Limb (tissue), 2 donors: ENCODE results near the gene CFAP99.
"Not testable (repeated sequence)": the region's sequence is repeated elsewhere in the genome, so short reads cannot be mapped to it uniquely, and the experiment has no call there.

Source experiments
- DNase-seq, 2 donors: peaks; one replicate each; pipeline ENCODE4 v3.0.0-alpha.2; 2016; ENCODE audit errors: extremely low spot score in 2 of 2

The CFAP99 gene

DNA sequence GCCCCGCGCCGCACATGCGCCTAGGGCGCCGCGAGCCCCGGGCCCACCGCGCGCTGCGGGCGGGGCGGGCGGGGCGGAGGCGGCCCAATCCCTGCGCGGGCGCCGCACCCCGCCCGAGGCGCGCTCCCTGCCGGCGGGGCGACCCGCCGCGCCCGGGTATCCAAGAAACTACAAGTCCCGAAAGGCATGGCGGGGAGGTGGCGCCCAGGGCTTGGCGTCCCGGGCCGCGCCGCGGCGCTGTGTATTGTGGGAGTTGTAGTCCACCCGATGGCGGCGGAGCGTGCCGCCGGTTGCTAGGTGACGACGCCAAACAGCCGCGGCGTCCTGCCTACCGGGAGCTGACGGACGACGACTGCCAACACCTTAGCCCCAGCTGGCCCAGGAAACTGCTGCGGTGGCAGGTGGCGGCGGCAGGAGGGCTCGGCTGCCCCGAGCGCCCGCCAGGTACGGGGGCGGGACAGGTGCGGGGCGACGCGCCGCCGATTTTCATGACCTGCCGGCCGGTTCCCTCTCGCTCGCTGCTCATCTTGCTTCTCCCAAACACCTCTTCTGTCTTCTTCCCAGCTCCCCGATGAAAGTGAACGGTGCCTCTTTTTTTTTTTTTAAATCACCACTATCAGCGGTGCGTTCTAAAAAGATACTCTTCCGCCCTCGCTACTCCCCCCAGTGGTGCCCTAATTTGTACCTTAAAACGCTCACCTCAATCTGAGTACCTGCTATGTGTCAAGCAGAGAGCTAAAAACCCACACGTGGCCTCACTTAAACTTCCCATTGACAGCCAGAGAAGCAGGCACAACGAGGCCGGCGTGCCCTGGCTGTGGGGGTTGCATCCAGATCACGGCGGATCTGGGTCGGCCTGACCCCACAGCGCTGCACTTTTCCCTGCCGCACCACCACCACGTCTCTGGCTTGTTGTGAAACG is at the start of gene CFAP99:
Gene CFAP99 (plus strand): TSS at position 306 of the 922 bp plus-strand sequence.
- DNase-seq: peak; percentile 93 to 97

DNA sequence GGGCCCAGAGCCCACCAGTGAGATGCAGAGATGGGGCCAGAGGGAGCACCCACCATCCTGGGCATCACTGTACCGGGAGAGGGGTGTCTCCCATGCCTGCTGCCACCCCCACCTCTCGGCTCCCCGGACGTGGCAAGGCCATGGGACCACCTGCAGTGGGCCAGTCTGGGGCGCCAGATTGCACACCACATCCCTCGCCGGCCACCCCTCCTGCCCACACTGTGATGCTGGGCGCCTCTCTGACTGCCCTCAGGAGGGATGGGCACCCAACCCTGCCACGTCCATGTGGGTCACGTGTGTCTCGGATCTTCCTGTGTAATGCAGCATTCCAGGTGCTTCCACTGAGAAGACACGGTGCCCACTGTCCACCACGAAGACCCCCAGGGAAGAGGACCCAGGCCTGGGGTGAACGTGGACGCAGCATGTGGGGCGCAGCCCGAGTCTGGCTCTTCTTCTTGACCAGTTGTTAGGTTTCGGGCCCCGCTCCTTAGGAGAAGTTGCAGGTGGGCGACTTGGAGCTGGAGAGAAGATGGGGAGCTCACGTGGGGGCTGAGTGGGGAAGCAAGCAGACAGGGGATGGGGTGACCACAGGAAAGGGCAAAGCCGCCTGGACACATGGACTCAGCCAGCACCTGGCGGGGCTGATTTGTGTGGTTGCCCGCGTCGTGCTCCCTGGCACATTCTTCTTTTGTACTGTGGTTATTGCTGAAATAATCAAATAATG is 48.0 kb upstream of the CFAP99 start:
- peak in 1 of 2 donors; percentile 14 for DNase-seq

- peak in 1 of 2 donors; percentile 14 for DNase-seq
Observed at GRCh38 chr4:2371765-2372487, 46.8 kb upstream of the CFAP99 start.

DNA sequence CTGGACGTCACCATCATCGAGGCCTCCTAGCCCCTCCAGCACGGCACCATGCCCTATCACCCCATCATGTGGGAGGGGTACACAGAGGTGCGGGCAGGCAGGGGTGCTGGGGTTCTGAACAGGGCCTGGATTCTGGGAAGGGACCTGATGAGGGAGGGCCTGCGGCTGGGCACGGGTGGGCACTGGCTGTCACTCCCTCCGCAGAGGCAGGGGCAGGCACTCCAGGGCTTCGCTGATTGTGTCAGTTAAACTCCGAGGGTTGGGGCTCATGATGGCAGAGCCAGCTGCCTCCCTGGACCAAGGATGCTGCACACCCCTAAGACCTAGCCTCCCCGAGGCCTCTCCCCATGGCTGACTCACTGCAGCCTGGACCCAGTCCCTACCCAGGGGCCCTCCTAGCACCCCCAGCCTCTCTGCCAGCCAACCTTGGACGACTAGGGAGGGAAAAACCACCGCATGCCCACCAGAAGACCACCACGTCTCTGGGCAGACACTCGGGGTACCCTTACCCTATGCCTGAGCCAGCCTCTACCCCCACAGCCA is 46.2 kb upstream of the CFAP99 start:
- DNase-seq: no peak

DNA sequence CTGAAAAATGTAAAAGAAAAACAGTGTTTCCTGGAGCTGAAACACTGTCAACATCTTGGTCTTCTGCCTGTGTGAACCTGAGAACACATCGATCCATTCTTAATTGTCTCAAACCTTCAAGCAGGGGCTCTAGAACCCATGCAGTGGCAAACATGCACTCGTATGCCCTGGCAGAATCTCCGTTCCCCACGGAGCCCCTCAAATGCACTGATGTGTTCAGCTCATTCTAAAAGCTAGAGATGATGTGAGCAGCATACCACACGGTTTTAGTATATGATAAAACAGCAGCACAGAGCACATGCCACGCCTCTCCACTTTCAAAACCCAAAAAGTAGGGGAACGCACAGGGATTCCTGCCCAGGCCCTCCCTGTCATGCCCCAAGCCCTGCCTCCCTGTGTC is 45.2 kb upstream of the CFAP99 start:
- DNase-seq: no peak

GRCh38 chr4:2375427-2375826 is 43.3 kb upstream of the CFAP99 start:
- DNase-seq: no peak

GRCh38 chr4:2377241-2377640 is 41.5 kb upstream of the CFAP99 start:
- no peak for DNase-seq

DNA sequence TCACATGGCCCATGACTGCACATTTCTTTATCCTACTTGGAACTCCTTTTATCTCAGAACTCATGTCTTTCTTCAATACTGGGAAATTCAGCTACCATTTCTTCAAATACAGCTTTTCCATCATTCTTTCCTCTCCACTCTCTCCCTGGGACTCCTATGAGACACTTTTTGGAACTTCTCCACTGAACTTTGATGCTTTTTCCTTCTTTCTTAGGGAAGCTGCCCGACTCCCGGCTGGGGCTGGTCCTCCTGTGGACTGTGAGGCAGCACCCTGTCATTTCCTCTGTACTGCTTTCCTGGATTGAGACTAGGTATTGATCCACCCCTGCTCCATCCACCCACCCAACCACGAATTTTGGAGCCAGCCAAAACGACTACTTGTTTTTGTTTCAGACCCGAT is 40.4 kb upstream of the CFAP99 start:
- DNase-seq: no peak

- DNase-seq: no peak
Observed at GRCh38 chr4:2378898-2379297, 39.9 kb upstream of the CFAP99 start.

- DNase-seq: not testable (repeated sequence)
Observed at GRCh38 chr4:2380589-2380988, 38.2 kb upstream of the CFAP99 start.

- not testable (repeated sequence) for DNase-seq
Observed at GRCh38 chr4:2382769-2383202, 36.0 kb upstream of the CFAP99 start.

DNA sequence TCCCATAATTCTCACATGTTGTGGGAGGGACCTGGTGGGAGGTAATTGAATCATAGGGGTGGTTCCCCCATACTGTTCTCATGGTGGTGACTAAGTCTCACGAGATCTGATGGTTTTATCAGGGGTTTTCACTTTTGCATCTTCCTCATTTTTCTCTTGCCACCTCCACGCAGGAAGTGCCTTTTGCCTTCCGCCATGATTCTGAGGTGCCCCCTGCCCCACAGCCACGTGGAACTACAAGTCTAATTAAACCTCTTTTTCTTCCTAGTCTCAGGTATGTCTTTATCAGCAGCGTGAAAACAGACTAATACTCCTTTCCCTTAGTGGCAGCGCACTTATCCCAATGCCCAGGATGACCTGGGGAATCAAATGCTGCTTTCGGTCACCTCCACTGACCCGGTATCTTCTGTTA is 35.5 kb upstream of the CFAP99 start:
- not testable (repeated sequence) for DNase-seq

- DNase-seq: no peak
Observed at GRCh38 chr4:2383760-2384159, 35.0 kb upstream of the CFAP99 start.

DNA sequence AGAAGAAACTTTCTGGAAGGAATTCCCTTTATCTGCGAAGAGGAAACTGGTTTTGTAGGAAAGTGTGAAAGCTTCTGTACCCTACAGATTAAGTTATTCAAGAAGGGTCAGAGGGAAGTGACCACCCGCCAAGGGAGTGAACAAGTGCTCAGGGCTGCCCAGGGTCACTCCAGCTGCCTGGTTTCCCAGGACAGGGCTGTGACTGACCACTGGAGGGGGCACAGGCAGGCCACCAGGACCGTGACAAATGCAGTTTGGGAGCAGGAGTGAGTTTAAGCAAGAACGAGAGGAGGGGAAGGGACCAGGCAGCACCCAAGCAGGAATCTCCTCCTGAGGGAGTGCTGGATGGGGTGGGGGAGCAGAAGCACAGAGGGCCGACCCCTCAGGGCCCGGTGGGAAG is 34.5 kb upstream of the CFAP99 start:
- no peak for DNase-seq

DNA sequence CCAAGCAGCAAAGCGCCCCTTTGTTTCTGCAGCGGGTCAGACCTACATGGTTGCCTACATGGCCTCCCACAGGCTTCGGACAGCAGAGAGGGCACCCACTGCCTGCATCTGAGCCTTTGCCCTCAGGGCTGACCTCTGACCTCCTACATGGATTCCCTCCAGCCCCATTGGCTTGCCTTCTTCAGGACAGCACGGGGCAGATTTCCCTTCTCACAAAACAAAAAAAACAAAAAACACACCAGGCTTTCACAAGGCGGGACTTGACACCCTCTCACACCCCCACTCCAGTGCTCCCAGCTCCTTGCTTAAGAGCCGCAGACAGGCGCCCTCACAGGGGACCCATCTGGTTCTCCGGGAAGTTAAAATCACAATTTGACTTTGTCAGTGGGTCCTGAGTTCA is 33.2 kb upstream of the CFAP99 start:
- no peak for DNase-seq

GRCh38 chr4:2386717-2387116 is 32.0 kb upstream of the CFAP99 start:
- no peak for DNase-seq

GRCh38 chr4:2387218-2387617 is 31.5 kb upstream of the CFAP99 start:
- DNase-seq: no peak

DNA sequence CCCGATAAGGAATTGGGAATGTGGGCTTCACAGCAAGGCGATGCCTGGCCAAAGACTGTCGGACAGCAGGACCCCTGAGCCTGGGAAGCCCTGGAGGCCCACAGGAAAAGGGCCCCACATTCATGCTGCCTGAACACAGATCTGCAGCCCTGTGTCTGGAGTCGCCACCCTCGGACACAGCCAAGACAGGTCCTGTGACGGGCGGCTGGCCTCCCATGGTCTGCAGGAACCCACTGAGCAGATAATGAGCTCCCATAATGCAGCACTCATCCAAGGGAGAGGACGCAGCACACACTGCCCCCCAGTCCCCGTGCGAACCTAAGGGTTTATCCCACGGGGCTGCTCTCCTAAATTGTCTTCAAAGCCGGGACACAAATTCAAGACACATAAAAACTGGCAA is 30.9 kb upstream of the CFAP99 start:
- no peak for DNase-seq

GRCh38 chr4:2388429-2389182 is 30.1 kb upstream of the CFAP99 start:
- no peak for DNase-seq

DNA sequence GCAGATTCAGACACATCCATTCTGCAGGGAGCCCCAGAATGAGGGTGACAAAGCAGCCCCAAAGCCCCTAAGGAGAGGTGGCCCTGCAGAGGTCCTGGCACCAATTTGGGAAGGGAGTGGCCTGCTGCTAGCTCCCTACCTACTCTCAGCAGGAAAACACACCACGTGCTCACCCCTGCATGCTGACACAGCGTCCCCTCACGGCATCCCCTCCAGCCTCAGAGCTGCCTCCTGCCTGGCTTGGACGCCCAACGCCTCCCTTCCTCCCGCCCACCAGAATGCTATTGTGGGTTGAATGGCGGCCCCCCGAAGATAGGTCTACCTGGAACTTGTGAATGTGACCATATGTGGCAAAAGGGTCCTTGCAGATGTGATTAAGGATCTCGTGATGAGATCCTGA is 29.1 kb upstream of the CFAP99 start:
- no peak for DNase-seq

DNA sequence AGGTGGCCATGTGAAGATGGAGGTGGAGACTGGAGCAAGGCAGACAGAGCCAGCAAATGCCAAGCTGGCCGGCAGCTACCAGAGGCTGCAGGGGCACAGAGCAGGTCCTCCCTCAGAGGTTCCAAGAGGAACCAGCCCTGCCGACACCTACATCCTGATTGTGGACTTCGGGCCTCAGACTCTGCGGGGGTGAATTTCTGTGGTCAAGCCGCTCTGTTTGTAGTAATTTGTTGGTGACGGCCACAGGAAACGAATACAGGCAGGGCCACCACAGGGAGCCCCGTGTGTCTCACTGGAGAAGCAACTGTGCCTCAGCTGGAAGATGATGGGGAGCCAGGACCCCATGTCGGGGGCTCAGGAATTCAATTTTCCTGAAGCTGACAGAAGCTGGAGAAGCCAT is 28.6 kb upstream of the CFAP99 start:
- DNase-seq: peak in 1 of 2 donors; percentile 23
